ENCODE data around the gene NPEPPS. TPM values are rescaled to one million over a fixed set of nuclear protein-coding genes. Genes with fewer than 3 reads are reported as not detected.

Gene NPEPPS
- total and polyA plus RNA-seq, 2 donors (not counting 1 experiment from before 2014, with no cell fraction given) = 127 to 144 TPM

DNA sequence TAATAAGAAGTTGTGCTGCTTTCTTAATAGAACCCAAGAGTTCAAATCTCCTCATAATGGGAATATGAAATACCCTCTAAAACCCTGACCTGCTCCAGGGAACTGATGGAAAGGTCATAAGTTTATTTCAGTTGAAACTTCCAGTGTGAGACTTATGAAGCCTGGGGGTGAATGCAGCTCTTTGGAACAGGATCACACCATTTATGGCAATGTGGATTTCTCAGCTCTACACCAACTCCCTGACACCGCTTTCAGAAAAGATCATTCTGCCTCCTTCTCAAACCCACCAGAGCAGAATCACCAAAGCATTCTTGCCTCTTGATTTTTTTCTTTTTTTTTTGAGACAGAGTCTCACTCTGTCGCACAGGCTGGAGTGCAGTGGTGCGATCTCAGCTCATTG lies 102.1 kb downstream of the NPEPPS start:
- Histone ChIP-seq H4K20me1 (ENCODE audit: control insufficient read depth, extremely low read depth, insufficient read depth, low read length) (no peaks in the 10 kb centered on the region), H3K27me3 (ENCODE audit: control insufficient read depth, insufficient read depth, low read length) (no peaks in the 10 kb centered on the region), H3K4me1 (ENCODE audit: control insufficient read depth, extremely low read depth, insufficient read depth, low read length) (no peaks in the 10 kb centered on the region), H3K9ac (ENCODE audit: insufficient read depth, low read length) (no peak overlapping the region), H3K4me2 (ENCODE audit: extremely low read depth, insufficient read depth, low read length) (no peak overlapping the region), H3K27ac (ENCODE audit: insufficient read depth, low read length) (no peak overlapping the region), H3K9me3 (ENCODE audit: control insufficient read depth, insufficient read depth, low read depth, low read length) (no peaks in the 10 kb centered on the region), H3K4me3 (replicated peaks in 1 of 4; ENCODE audit: control extremely low read depth in 1 of 4, insufficient read depth in 1 of 4, low read depth in 3 of 4, low read length in 4 of 4) (no peak overlapping the region), H3K36me3 (ENCODE audit: control insufficient read depth, insufficient read depth, low read length) (no peaks in the 10 kb centered on the region), H2AFZ (ENCODE audit: low read length) (no peak overlapping the region), H3K79me2 (ENCODE audit: control insufficient read depth, insufficient read depth, low read length) (no peaks in the 10 kb centered on the region)
- DNase-seq (ENCODE audit: low read depth in 2 of 2) = no peak
- TF ChIP-seq, protein P1, sequence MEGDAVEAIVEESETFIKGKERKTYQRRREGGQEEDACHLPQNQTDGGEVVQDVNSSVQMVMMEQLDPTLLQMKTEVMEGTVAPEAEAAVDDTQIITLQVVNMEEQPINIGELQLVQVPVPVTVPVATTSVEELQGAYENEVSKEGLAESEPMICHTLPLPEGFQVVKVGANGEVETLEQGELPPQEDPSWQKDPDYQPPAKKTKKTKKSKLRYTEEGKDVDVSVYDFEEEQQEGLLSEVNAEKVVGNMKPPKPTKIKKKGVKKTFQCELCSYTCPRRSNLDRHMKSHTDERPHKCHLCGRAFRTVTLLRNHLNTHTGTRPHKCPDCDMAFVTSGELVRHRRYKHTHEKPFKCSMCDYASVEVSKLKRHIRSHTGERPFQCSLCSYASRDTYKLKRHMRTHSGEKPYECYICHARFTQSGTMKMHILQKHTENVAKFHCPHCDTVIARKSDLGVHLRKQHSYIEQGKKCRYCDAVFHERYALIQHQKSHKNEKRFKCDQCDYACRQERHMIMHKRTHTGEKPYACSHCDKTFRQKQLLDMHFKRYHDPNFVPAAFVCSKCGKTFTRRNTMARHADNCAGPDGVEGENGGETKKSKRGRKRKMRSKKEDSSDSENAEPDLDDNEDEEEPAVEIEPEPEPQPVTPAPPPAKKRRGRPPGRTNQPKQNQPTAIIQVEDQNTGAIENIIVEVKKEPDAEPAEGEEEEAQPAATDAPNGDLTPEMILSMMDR (conservative IDR thresholded peaks at IDR 0.05 in 1 of 2, IDR thresholded peaks at IDR 0.05 in 1 of 2; ENCODE audit: low read depth in 1 of 2, low read length in 2 of 2) = no peak

- TF ChIP-seq, protein P1 (conservative IDR thresholded peaks at IDR 0.05 in 1 of 2, IDR thresholded peaks at IDR 0.05 in 1 of 2; ENCODE audit: low read depth in 1 of 2, low read length in 2 of 2) = no peak
- no peak for TF ChIP-seq EZH2 (IDR thresholded peaks at IDR 0.05; ENCODE audit: low read length, missing control alignments)
- Histone ChIP-seq H3K36me3 (ENCODE audit: control insufficient read depth, insufficient read depth, low read length) (no peaks in the 10 kb centered on the region), H3K9me3 (ENCODE audit: control insufficient read depth, insufficient read depth, low read depth, low read length) (no peaks in the 10 kb centered on the region), H3K79me2 (ENCODE audit: control insufficient read depth, insufficient read depth, low read length) (no peaks in the 10 kb centered on the region), H2AFZ (ENCODE audit: low read length) (no peak overlapping the region), H3K4me1 (ENCODE audit: control insufficient read depth, extremely low read depth, insufficient read depth, low read length) (no peaks in the 10 kb centered on the region), H4K20me1 (ENCODE audit: control insufficient read depth, extremely low read depth, insufficient read depth, low read length) (no peaks in the 10 kb centered on the region), H3K4me2 (ENCODE audit: extremely low read depth, insufficient read depth, low read length) (no peak overlapping the region), H3K27ac (ENCODE audit: insufficient read depth, low read length) (no peak overlapping the region), H3K27me3 (ENCODE audit: control insufficient read depth, insufficient read depth, low read length) (no peaks in the 10 kb centered on the region), H3K4me3 (replicated peaks in 1 of 4; ENCODE audit: control extremely low read depth in 1 of 4, insufficient read depth in 1 of 4, low read depth in 3 of 4, low read length in 4 of 4) (no peak overlapping the region), H3K9ac (ENCODE audit: insufficient read depth, low read length) (no peak overlapping the region)
- no peak for DNase-seq (ENCODE audit: low read depth in 2 of 2)
Observed at GRCh38 chr17:47633996-47634395, 103.1 kb downstream of the NPEPPS start.

DNA sequence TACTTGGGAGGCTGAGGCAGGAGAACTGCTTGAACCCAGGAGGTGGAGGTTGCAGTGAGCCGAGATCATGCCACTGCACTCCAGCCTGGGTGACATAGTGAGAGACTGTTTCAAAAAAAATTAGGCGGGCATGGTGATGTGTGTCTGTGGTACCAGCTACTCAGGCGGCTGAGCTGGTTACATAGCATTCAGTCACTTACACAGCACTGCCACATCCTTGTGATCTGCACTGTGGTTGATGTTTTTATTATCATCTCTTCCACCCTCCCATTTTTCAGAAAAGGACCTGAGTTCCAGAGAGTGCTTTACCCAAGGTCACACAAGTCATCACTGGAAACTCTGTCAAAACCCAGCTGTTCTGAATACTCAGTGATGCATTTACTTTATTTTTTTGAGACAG lies 104.0 kb downstream of the NPEPPS start:
- H3K4me1 ChIP-seq (ENCODE audit: control insufficient read depth, extremely low read depth, insufficient read depth, low read length) = no peaks in the 10 kb centered on the region
- no peak overlapping the region for H3K4me3 ChIP-seq (replicated peaks in 1 of 4; ENCODE audit: control extremely low read depth in 1 of 4, insufficient read depth in 1 of 4, low read depth in 3 of 4, low read length in 4 of 4)
- H3K4me2 ChIP-seq (ENCODE audit: extremely low read depth, insufficient read depth, low read length) = no peak overlapping the region
- DNase-seq (ENCODE audit: low read depth in 2 of 2) = no peak
- TF ChIP-seq, protein P1 (conservative IDR thresholded peaks at IDR 0.05 in 1 of 2, IDR thresholded peaks at IDR 0.05 in 1 of 2; ENCODE audit: low read depth in 1 of 2, low read length in 2 of 2) = no peak
- TF ChIP-seq EZH2 (IDR thresholded peaks at IDR 0.05; ENCODE audit: low read length, missing control alignments) = no peak
- H3K79me2 ChIP-seq (ENCODE audit: control insufficient read depth, insufficient read depth, low read length) = no peaks in the 10 kb centered on the region
- H3K27me3 ChIP-seq (ENCODE audit: control insufficient read depth, insufficient read depth, low read length) = no peaks in the 10 kb centered on the region
- no peak overlapping the region for H2AFZ ChIP-seq (ENCODE audit: low read length)
- H3K9ac ChIP-seq (ENCODE audit: insufficient read depth, low read length) = no peak overlapping the region
- H3K9me3 ChIP-seq (ENCODE audit: control insufficient read depth, insufficient read depth, low read depth, low read length) = no peaks in the 10 kb centered on the region
- H4K20me1 ChIP-seq (ENCODE audit: control insufficient read depth, extremely low read depth, insufficient read depth, low read length) = no peaks in the 10 kb centered on the region
- no peaks in the 10 kb centered on the region for H3K36me3 ChIP-seq (ENCODE audit: control insufficient read depth, insufficient read depth, low read length)
- no peak overlapping the region for H3K27ac ChIP-seq (ENCODE audit: insufficient read depth, low read length)

Data from fibroblast of lung (primary cell).